GM19351 (cell line): ENCODE measurements around the gene AGPAT4.
"Not testable (repeated sequence)": the region's sequence is repeated elsewhere in the genome, so short reads cannot be mapped to it uniquely, and the experiment has no call there.

ENCODE experiments used
- ATAC-seq: cut with Tn5 transposase; IDR thresholded peaks from one replicate; pipeline ENCODE4 v1.9.1; 2021; ENCODE audit warnings: mild to moderate bottlenecking, moderate library complexity; ENCODE audit not compliant: unreplicated experiment

Gene AGPAT4

GRCh38 chr6:161210857-161211256 lies 63.0 kb downstream of the AGPAT4 start:
- ATAC-seq: no peak

- no peak for ATAC-seq
Measured at GRCh38 chr6:161207200-161207599, 66.7 kb downstream of the AGPAT4 start.

- no peak for ATAC-seq
Measured at GRCh38 chr6:161204866-161205557, 68.8 kb downstream of the AGPAT4 start.

- no peak for ATAC-seq
Measured at GRCh38 chr6:161200610-161201370, 73.1 kb downstream of the AGPAT4 start.

GRCh38 chr6:161199850-161200249 lies 74.0 kb downstream of the AGPAT4 start:
- ATAC-seq: no peak

GRCh38 chr6:161198783-161199460 lies 74.9 kb downstream of the AGPAT4 start:
- no peak for ATAC-seq

- no peak for ATAC-seq
Measured at GRCh38 chr6:161198176-161198575, 75.7 kb downstream of the AGPAT4 start.

GRCh38 chr6:161195386-161195785 lies 78.5 kb downstream of the AGPAT4 start:
- no peak for ATAC-seq

- no peak for ATAC-seq
Measured at GRCh38 chr6:161194374-161194773, 79.5 kb downstream of the AGPAT4 start.

- ATAC-seq: no peak
Measured at GRCh38 chr6:161192636-161193411, 81.0 kb downstream of the AGPAT4 start.

- no peak for ATAC-seq
Measured at GRCh38 chr6:161191671-161192070, 82.2 kb downstream of the AGPAT4 start.

GRCh38 chr6:161191007-161191406 lies 82.9 kb downstream of the AGPAT4 start:
- no peak for ATAC-seq

- ATAC-seq: no peak
Measured at GRCh38 chr6:161189891-161190290, 84.0 kb downstream of the AGPAT4 start.

GRCh38 chr6:161188547-161189465 lies 85.1 kb downstream of the AGPAT4 start:
- no peak for ATAC-seq

- ATAC-seq: no peak
Measured at GRCh38 chr6:161186173-161186769, 87.6 kb downstream of the AGPAT4 start.

- ATAC-seq: no peak
Measured at GRCh38 chr6:161181121-161181520, 92.7 kb downstream of the AGPAT4 start.

- ATAC-seq: not testable (repeated sequence)
Measured at GRCh38 chr6:161178155-161178554, 95.7 kb downstream of the AGPAT4 start.

- not testable (repeated sequence) for ATAC-seq
Measured at GRCh38 chr6:161176428-161176827, 97.4 kb downstream of the AGPAT4 start.

- ATAC-seq: not testable (repeated sequence)
Measured at GRCh38 chr6:161172769-161173168, 101.1 kb downstream of the AGPAT4 start.

- no peak for ATAC-seq
Measured at GRCh38 chr6:161171207-161171606, 102.7 kb downstream of the AGPAT4 start.
